ENCODE measurements around the gene COL6A2.

COL6A2 gene

GRCh38 chr21:46054031-46054430 is 43.9 kb upstream of the COL6A2 start:
- H3K4me2 ChIP-seq (ENCODE audit: low read length) = no peak overlapping the region
- no peak overlapping the region for H3K9ac ChIP-seq
- no peaks in the 10 kb centered on the region for H3K36me3 ChIP-seq (ENCODE audit: control insufficient read depth, insufficient read depth, low read length)
- no peaks in the 10 kb centered on the region for H3K4me1 ChIP-seq
- H3K9me3 ChIP-seq (ENCODE audit: control insufficient read depth, low read length) = no peaks in the 10 kb centered on the region
- H3K4me3 ChIP-seq (ENCODE audit: low read depth, low read length) = no peak overlapping the region
- no peak overlapping the region for H3K27ac ChIP-seq
- no peak for TF ChIP-seq CTCF (IDR thresholded peaks at IDR 0.05)
- H2AFZ ChIP-seq = no peak overlapping the region
- H3K79me2 ChIP-seq = no peaks in the 10 kb centered on the region
- H3K27me3 ChIP-seq (ENCODE audit: control insufficient read depth, insufficient read depth, low read length) = no peaks in the 10 kb centered on the region

GRCh38 chr21:46054451-46054881 is 43.4 kb upstream of the COL6A2 start:
- Histone ChIP-seq H3K79me2 (no peaks in the 10 kb centered on the region), H3K36me3 (ENCODE audit: control insufficient read depth, insufficient read depth, low read length) (no peaks in the 10 kb centered on the region), H2AFZ (no peak overlapping the region), H3K9ac (no peak overlapping the region), H3K4me1 (no peaks in the 10 kb centered on the region), H3K4me2 (ENCODE audit: low read length) (no peak overlapping the region), H3K27me3 (ENCODE audit: control insufficient read depth, insufficient read depth, low read length) (no peaks in the 10 kb centered on the region), H3K9me3 (ENCODE audit: control insufficient read depth, low read length) (no peaks in the 10 kb centered on the region), H3K27ac (no peak overlapping the region), H3K4me3 (ENCODE audit: low read depth, low read length) (no peak overlapping the region)
- TF ChIP-seq CTCF (IDR thresholded peaks at IDR 0.05) = no peak

- Histone ChIP-seq H3K27me3 (ENCODE audit: control insufficient read depth, insufficient read depth, low read length) (no peaks in the 10 kb centered on the region), H3K4me2 (ENCODE audit: low read length) (no peak overlapping the region), H3K4me1 (no peaks in the 10 kb centered on the region), H3K36me3 (ENCODE audit: control insufficient read depth, insufficient read depth, low read length) (no peaks in the 10 kb centered on the region), H3K9me3 (ENCODE audit: control insufficient read depth, low read length) (no peaks in the 10 kb centered on the region), H3K79me2 (no peaks in the 10 kb centered on the region), H3K27ac (peak overlapping the region; percentile 24), H2AFZ (no peak overlapping the region), H3K4me3 (ENCODE audit: low read depth, low read length) (no peak overlapping the region), H3K9ac (no peak overlapping the region)
- TF ChIP-seq CTCF (IDR thresholded peaks at IDR 0.05) = no peak
Measured at GRCh38 chr21:46055863-46056281, 42.0 kb upstream of the COL6A2 start.

GRCh38 chr21:46056450-46056903 is 41.4 kb upstream of the COL6A2 start:
- H3K4me1 ChIP-seq = no peaks in the 10 kb centered on the region
- peak overlapping the region; percentile 24 for H3K27ac ChIP-seq
- H3K9ac ChIP-seq = no peak overlapping the region
- no peaks in the 10 kb centered on the region for H3K27me3 ChIP-seq (ENCODE audit: control insufficient read depth, insufficient read depth, low read length)
- no peaks in the 10 kb centered on the region for H3K9me3 ChIP-seq (ENCODE audit: control insufficient read depth, low read length)
- no peak overlapping the region for H3K4me2 ChIP-seq (ENCODE audit: low read length)
- H3K36me3 ChIP-seq (ENCODE audit: control insufficient read depth, insufficient read depth, low read length) = no peaks in the 10 kb centered on the region
- H3K79me2 ChIP-seq = no peaks in the 10 kb centered on the region
- H2AFZ ChIP-seq = no peak overlapping the region
- TF ChIP-seq CTCF (IDR thresholded peaks at IDR 0.05) = no peak
- no peak overlapping the region for H3K4me3 ChIP-seq (ENCODE audit: low read depth, low read length)

- Histone ChIP-seq H2AFZ (no peak overlapping the region), H3K27me3 (ENCODE audit: control insufficient read depth, insufficient read depth, low read length) (no peaks in the 10 kb centered on the region), H3K9me3 (ENCODE audit: control insufficient read depth, low read length) (no peaks in the 10 kb centered on the region), H3K79me2 (no peaks in the 10 kb centered on the region), H3K4me2 (ENCODE audit: low read length) (no peak overlapping the region), H3K4me1 (no peaks in the 10 kb centered on the region), H3K27ac (no peak overlapping the region), H3K36me3 (ENCODE audit: control insufficient read depth, insufficient read depth, low read length) (no peaks in the 10 kb centered on the region), H3K9ac (no peak overlapping the region), H3K4me3 (ENCODE audit: low read depth, low read length) (no peak overlapping the region)
- TF ChIP-seq CTCF (IDR thresholded peaks at IDR 0.05) = no peak
Measured at GRCh38 chr21:46057111-46057709, 40.7 kb upstream of the COL6A2 start.

All from parathyroid adenoma (tissue), 2 donors.